Common myeloid progenitor, CD34-positive (primary cell): ENCODE results near the gene PHACTR3.

Experiments used
- CTCF ChIA-PET: fragments of 350-600 bp; sonication (Branson Sonifier 250); formaldehyde crosslinking; loops from one replicate; lab custom pipeline; 2021; ENCODE audit warnings: antibody characterized with exemption; lab: Charles Lee
- POLR2A ChIA-PET: fragments of 350-600 bp; sonication (Branson Sonifier 250); formaldehyde crosslinking; loops from one replicate; lab custom pipeline; 2021; ENCODE audit warnings: antibody characterized with exemption; lab: Charles Lee
- DNase-seq, 3 donors: peaks; one replicate each; pipeline versions ENCODE4 v3.0.0 to v3.0.0-alpha.2; 2013
- H3K27ac ChIP-seq, 2 experiments: 1 replicate in 1 of 2; 2 replicates in 1 of 2; pipeline ENCODE4 v1.7.0; 2013; ENCODE audit warnings: inconsistent platforms in 2 of 2, low read length in 2 of 2, mild to moderate bottlenecking in 2 of 2, low read depth in 1 of 2, moderate library complexity in 1 of 2; ENCODE audit not compliant: severe bottlenecking in 2 of 2, insufficient read depth in 1 of 2, poor library complexity in 1 of 2
- H3K27me3 ChIP-seq, 5 experiments: replicated peaks in 2 of 5; 1 replicate in 3 of 5; 2 replicates in 2 of 5; pipeline versions ENCODE4 v1.6.1 to v1.7.0; 2013; ENCODE audit warnings: low read length in 4 of 5, mild to moderate bottlenecking in 2 of 5, moderate library complexity in 2 of 5, inconsistent platforms in 1 of 5; ENCODE audit not compliant: insufficient read depth in 5 of 5, control insufficient read depth in 4 of 5
- H3K36me3 ChIP-seq, 4 experiments: 1 replicate in 2 of 4; 2 replicates in 2 of 4; pipeline versions ENCODE4 v1.6.1 to v1.7.0; 2013; ENCODE audit warnings: low read length in 3 of 4, control low read depth in 1 of 4, mild to moderate bottlenecking in 1 of 4; ENCODE audit not compliant: control insufficient read depth in 4 of 4, insufficient read depth in 4 of 4
- H3K4me1 ChIP-seq, 4 experiments: 1 replicate in 3 of 4; 2 replicates in 1 of 4; pipeline versions ENCODE4 v1.6.1 to v1.7.1; 2013; ENCODE audit warnings: low read length in 3 of 4, mild to moderate bottlenecking in 3 of 4, control low read depth in 1 of 4, inconsistent platforms in 1 of 4, moderate library complexity in 1 of 4; ENCODE audit not compliant: control insufficient read depth in 4 of 4, insufficient read depth in 4 of 4; ENCODE audit errors: control extremely low read depth in 1 of 4
- H3K4me3 ChIP-seq, 7 experiments: 1 replicate in 4 of 7; 2 replicates in 3 of 7; pipeline versions ENCODE4 v1.5.1 to v1.7.0; 2013; ENCODE audit warnings: mild to moderate bottlenecking in 7 of 7, low read length in 6 of 7, moderate library complexity in 6 of 7, inconsistent platforms in 2 of 7, low read depth in 2 of 7, control low read depth in 1 of 7; ENCODE audit not compliant: insufficient read depth in 4 of 7, control insufficient read depth in 1 of 7; ENCODE audit errors: extremely low read depth in 1 of 7
- H3K9me3 ChIP-seq, 5 experiments: 1 replicate in 4 of 5; 2 replicates in 1 of 5; pipeline versions ENCODE4 v1.6.1 to v1.7.1; 2013; ENCODE audit warnings: low read length in 4 of 5, mild to moderate bottlenecking in 2 of 5, inconsistent platforms in 1 of 5, low read depth in 1 of 5, moderate library complexity in 1 of 5; ENCODE audit not compliant: control insufficient read depth in 4 of 5, insufficient read depth in 2 of 5; ENCODE audit errors: control extremely low read depth in 1 of 5
- WGBS: methylation state at CpG from one replicate; pipeline ENCODE4 v1.1.5; 2013; ENCODE audit not compliant: insufficient coverage; 5-methylcytosine and 5-hydroxymethylcytosine counted together

PHACTR3 gene

DNA sequence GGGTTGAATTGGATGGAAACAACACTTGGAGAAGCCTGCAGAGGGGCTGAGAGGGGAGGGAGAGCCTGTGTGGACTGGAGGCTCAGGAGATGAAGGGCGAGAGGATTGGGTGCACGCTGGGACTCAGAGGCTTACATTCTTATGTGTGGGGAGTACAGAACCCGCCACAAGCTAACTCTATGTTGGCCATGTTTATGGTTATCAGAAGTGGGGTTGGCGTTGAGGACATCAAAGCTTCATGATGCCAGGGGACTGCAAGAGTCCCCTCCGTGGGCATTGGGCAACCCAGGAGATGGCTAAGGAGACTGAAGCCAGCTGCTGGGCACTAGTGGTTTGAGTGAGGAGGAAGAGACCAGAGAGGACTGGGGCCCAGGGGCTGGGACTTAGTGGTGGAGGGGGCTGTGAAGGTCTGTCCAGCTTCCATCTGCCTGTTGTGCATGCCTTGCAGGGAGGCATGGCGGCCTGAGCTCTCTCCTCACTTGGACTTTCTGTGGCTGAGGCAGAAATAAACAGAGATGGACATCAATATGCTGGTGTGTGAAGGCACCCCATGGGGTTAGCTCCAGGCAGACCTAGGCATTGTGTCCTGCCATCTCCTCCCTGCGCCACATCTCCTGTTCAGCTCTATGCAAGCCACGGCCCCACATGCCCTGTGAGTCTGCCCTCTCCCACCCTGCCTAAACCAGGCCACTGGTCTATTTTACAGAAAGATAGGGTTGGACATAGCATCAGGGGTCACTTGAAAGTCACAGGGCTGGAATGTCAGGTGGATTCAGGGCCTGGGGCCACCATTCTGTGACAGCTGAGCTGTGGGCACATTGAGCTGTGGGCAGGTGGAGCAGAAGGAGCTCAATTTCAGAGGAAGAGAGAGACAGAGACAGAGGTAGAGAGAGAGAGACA is 61.6 kb downstream of the PHACTR3 start:
- DNase-seq, result no peak
- no peaks in the 10 kb centered on the region for H3K36me3 ChIP-seq
- peaks cover 0 to 30% (median 3%) of the 10 kb centered on the region in 5 experiments for H3K27me3 ChIP-seq
- no peak overlapping the region for H3K4me3 ChIP-seq
- peaks cover 0 to 2% (median 0%) of the 10 kb centered on the region in 5 experiments for H3K9me3 ChIP-seq
- 94% methylated on average over 8 of the region's 8 CpGs for WGBS
- CTCF ChIA-PET, result no interaction called here
- POLR2A ChIA-PET, result no interaction called here
- no peaks in the 10 kb centered on the region for H3K4me1 ChIP-seq
- no peak overlapping the region for H3K27ac ChIP-seq

DNA sequence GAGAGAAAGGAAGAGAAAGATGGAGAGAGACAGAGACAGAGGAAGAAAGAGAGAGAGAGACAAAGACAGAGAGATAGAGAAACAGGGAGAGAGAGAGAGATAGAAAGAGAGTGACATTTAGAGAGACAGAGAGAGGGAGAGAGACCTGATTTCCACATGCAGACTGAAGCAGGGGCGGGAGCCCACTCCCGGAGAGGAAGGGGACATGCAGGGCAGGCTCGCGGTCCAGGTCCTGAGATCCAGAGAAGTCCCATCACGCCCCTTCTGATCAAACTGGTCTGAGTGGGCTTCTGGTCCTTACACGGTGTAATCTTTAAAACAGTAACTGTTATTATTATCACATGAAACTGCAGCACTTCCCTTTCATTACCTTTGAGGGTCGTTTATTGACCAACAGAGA is 62.2 kb downstream of the PHACTR3 start:
- ChIA-PET POLR2A (no interaction called here), CTCF (no interaction called here)
- H3K4me3 ChIP-seq, result no peak overlapping the region
- H3K4me1 ChIP-seq, result no peaks in the 10 kb centered on the region
- H3K9me3 ChIP-seq, result peaks cover 0 to 2% (median 0%) of the 10 kb centered on the region in 5 experiments
- 90% methylated on average over 7 of the region's 7 CpGs for WGBS
- H3K36me3 ChIP-seq, result no peaks in the 10 kb centered on the region
- no peak for DNase-seq
- H3K27ac ChIP-seq, result no peak overlapping the region
- peaks cover 0 to 23% (median 3%) of the 10 kb centered on the region in 5 experiments for H3K27me3 ChIP-seq

DNA sequence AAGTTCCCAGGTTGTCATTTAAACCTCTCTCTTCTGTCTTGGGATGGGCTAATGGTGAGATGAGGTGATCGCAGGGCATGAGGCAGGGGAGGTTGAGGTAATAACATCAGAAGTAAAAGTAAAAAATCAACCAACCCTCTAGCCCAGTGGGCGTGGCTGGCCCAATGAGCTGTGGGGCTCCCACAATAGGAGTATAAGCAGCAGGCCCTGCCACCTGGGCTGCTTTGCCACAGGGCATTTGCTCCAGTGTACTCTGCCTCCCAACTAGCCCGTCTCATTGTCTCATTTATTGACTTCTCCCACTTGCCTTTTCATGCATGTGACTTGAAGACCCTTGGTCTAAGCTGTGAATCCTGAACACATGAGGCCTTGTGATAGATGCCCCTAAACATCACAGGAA is 62.8 kb downstream of the PHACTR3 start:
- Histone ChIP-seq H3K27me3 (peaks cover 0 to 23% (median 3%) of the 10 kb centered on the region in 5 experiments), H3K4me3 (no peak overlapping the region), H3K27ac (no peak overlapping the region), H3K9me3 (peaks cover 0 to 2% (median 0%) of the 10 kb centered on the region in 5 experiments), H3K4me1 (no peaks in the 10 kb centered on the region), H3K36me3 (no peaks in the 10 kb centered on the region)
- DNase-seq, result no peak
- ChIA-PET CTCF (no interaction called here), POLR2A (no interaction called here)
- WGBS, result 81% methylated on average over 2 of the region's 3 CpGs

DNA sequence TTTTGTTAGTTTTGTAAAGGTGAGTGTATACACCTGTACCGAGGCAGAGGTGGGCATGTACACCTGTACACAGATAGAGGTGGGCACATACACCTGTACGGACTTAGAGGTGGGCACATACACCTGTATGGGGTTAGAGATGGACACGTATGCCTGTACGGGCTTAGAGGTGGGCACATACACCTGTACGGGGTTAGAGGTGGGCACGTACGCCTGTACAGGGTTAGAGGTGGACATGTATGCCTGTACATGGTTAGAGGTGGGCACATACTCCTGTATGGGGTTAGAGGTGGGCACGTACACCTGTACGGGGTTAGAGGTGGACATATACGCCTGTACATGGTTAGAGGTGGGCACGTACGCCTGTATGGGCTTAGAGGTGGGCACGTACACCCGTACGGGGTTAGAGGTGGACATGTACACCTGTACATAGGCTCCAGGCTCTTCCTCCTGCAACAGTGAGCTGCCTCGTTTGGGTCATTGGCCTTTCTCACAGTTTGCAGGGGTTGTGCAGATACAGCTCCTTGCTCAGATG is 63.7 kb downstream of the PHACTR3 start:
- H3K27me3 ChIP-seq, result peaks cover 0 to 21% (median 3%) of the 10 kb centered on the region in 5 experiments
- H3K27ac ChIP-seq, result no peak overlapping the region
- H3K4me3 ChIP-seq, result no peak overlapping the region
- ChIA-PET POLR2A (no interaction called here), CTCF (no interaction called here)
- DNase-seq, result no peak
- no peaks in the 10 kb centered on the region for H3K36me3 ChIP-seq
- 93% methylated on average over 16 of the region's 16 CpGs for WGBS
- H3K4me1 ChIP-seq, result no peaks in the 10 kb centered on the region
- H3K9me3 ChIP-seq, result no peaks in the 10 kb centered on the region

DNA sequence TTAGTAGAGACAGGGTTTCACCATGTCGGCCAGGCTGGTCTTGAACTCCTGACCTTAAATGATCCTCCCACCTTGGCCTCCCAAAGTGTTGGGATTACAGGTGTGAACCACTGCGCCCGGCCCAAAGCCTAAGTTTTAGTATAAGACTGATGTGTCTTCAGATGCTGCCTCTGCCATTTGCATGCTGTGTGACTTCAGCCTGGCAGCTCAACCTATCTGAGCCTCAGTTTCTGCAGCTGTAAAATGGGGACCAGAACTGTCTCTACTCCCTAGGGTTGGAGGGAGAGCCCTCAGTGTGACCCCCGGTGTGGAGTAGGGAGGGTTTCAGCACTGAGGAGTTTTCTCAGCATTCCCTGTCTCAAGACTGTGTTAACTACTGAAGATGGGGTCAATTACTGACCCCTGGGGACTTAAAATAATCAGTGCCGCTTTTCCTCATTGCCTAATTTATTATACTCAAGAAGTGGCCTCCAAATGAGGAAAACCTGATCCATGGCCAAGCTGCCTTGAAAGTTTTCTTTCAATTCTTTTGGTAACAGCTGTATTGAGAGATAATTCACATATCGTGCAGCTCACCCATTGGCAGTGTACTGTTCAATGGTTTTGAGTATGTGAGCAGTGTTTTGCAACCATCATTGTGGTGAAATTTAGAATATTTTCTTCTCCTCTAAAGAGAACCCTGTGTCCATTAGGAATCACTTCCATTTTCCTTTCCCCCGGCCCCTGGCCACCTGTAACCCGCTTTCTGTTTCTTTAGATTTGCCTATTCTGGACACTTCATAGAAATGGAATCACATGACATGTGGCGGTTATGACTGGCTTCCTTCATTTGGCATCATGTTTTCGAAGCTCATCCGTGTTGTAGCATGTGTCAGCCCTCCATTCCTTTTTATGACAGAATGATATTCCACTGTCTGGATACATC is 64.8 kb downstream of the PHACTR3 start:
- WGBS, result 94% methylated on average over 10 of the region's 11 CpGs
- no peak for DNase-seq
- Histone ChIP-seq H3K4me1 (no peaks in the 10 kb centered on the region), H3K36me3 (no peaks in the 10 kb centered on the region), H3K27me3 (peaks cover 0 to 21% (median 3%) of the 10 kb centered on the region in 5 experiments), H3K9me3 (no peaks in the 10 kb centered on the region), H3K4me3 (no peak overlapping the region), H3K27ac (no peak overlapping the region)
- ChIA-PET CTCF (no interaction called here), POLR2A (no interaction called here)

DNA sequence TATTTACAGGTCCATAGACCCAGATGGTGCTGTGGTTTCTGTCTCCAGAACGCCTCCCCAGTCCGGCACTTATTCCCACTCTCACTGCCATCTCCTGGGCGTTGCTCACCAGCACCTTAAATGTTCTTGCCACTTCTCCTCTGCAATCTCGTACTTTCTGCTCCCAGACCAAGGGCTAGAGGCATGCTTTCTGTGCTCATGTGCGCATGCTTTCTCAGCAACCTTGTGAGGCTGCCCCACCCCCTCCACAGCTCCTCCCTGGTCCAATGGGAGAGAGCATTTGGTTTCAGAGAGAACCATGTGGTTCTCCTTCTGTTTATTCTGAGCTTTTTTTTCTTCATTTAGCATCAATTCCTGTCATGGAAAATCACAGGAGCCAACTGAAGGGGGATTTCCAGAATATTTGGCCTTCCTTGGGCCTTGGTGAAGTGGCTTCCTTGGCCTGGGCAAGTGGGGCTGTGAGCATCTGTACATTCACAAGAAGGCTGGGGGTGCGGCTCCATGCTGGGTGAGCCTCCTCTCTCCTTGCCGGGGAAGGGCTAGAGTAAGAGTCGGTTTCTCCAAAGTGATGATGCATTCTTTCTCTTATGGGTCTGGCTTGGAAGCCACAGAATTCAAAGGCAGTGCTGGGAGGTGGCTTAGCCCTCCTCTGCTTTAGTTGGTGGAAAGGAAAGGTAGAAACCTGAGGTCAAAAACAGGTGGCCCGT is 66.6 kb downstream of the PHACTR3 start:
- CTCF ChIA-PET, result no interaction called here
- Histone ChIP-seq H3K27me3 (peaks cover 0 to 20% (median 0%) of the 10 kb centered on the region in 5 experiments), H3K4me1 (no peaks in the 10 kb centered on the region), H3K4me3 (no peak overlapping the region), H3K27ac (no peak overlapping the region), H3K9me3 (no peaks in the 10 kb centered on the region), H3K36me3 (no peaks in the 10 kb centered on the region)
- POLR2A ChIA-PET, result no interaction called here
- no peak for DNase-seq
- WGBS, result 87% methylated on average over 7 of the region's 9 CpGs
